H1 (cell line): Measurements from ENCODE around the gene AGBL4. TPM values are rescaled to one million over a fixed set of nuclear protein-coding genes. Genes with fewer than 3 reads are reported as not detected.

Source experiments
- CTCF ChIA-PET: fragments of 300-600 bp; sonication (Branson Sonifier 250); formaldehyde crosslinking; loops from one replicate; lab custom pipeline; 2021; ENCODE audit not compliant: partially characterized antibody; lab: Charles Lee
- POLR2A ChIA-PET: fragments of 300-600 bp; sonication (Branson Sonifier 250); formaldehyde crosslinking; loops from one replicate; lab custom pipeline; 2021; ENCODE audit warnings: inconsistent platforms; ENCODE audit not compliant: partially characterized antibody; lab: Charles Lee
- DNase-seq, 2 experiments: peaks; one replicate each; pipeline versions ENCODE4 v3.0.0 to v3.0.0-alpha.2; 2010 to 2022; ENCODE audit warnings: low spot score in 2 of 2, low read depth in 1 of 2, mixed read lengths in 1 of 2
- FAIRE-seq: peaks from 2 replicates; lab custom pipeline; 2011; peaks lifted over from hg19 to GRCh38; lab: Jason Lieb, UNC
- H2AFZ ChIP-seq: 2 replicates; pipeline ENCODE4 v1.8.1; 2012; ENCODE audit warnings: low read length, inconsistent platforms
- H2AK5ac ChIP-seq: 2 replicates; pipeline ENCODE4 v1.6.1; 2013; ENCODE audit warnings: low read depth, low read length
- H2BK120ac ChIP-seq: replicated peaks from 2 replicates; pipeline ENCODE3; 2013; ENCODE audit warnings: low read depth, low read length, inconsistent platforms
- H2BK12ac ChIP-seq: 2 replicates; pipeline ENCODE4 v1.6.1; 2013; ENCODE audit warnings: low read depth, low read length
- H2BK15ac ChIP-seq: 2 replicates; pipeline ENCODE4 v1.6.1; 2013; ENCODE audit warnings: low read length
- H2BK20ac ChIP-seq: 2 replicates; pipeline ENCODE4 v1.6.1; 2013; ENCODE audit warnings: low read length
- H2BK5ac ChIP-seq: 2 replicates; pipeline ENCODE4 v1.6.1; 2013; ENCODE audit warnings: low read depth, low read length
- H3K14ac ChIP-seq: 2 replicates; pipeline ENCODE4 v1.6.1; 2013; ENCODE audit warnings: inconsistent platforms; ENCODE audit not compliant: insufficient read length
- H3K18ac ChIP-seq: 2 replicates; pipeline ENCODE4 v1.6.1; 2013; ENCODE audit warnings: low read length; ENCODE audit errors: extremely low read depth
- H3K23ac ChIP-seq: 2 replicates; pipeline ENCODE4 v1.6.1; 2013; ENCODE audit warnings: inconsistent platforms; ENCODE audit not compliant: insufficient read length
- H3K23me2 ChIP-seq: 2 replicates; pipeline ENCODE4 v1.6.1; 2013; ENCODE audit warnings: low read depth, low read length
- H3K27ac ChIP-seq: 2 replicates; pipeline ENCODE4 v1.6.1; 2011; ENCODE audit warnings: low read depth, low read length, inconsistent platforms
- H3K27me3 ChIP-seq, 4 experiments: replicated peaks in 1 of 4; 1 replicate in 1 of 4; 2 replicates in 3 of 4; pipeline versions ENCODE4 v1.6.1 to v1.8.1; 2011 to 2013; ENCODE audit warnings: low read length in 3 of 4, mild to moderate bottlenecking in 3 of 4, inconsistent platforms in 2 of 4, mixed read lengths in 2 of 4, moderate library complexity in 1 of 4; ENCODE audit not compliant: control insufficient read depth in 3 of 4, insufficient read depth in 3 of 4; ENCODE audit errors: extremely low read depth in 1 of 4
- H3K36me3 ChIP-seq, 4 experiments: 2 replicates each; pipeline versions ENCODE4 v1.6.1 to v1.8.1; 2011 to 2013; ENCODE audit warnings: mild to moderate bottlenecking in 4 of 4, low read length in 3 of 4, moderate library complexity in 2 of 4, control low read depth in 1 of 4, inconsistent platforms in 1 of 4; ENCODE audit not compliant: insufficient read depth in 4 of 4, control insufficient read depth in 2 of 4
- H3K4ac ChIP-seq: replicated peaks from 2 replicates; pipeline ENCODE3; 2013; ENCODE audit warnings: low read length, low read depth, mixed read lengths, inconsistent platforms; ENCODE audit not compliant: insufficient read length
- H3K4me1 ChIP-seq, 4 experiments: replicated peaks in 1 of 4; 1 replicate in 1 of 4; 2 replicates in 3 of 4; pipeline versions ENCODE4 v1.6.1 to v1.8.1; 2011 to 2013; ENCODE audit warnings: low read length in 3 of 4, inconsistent platforms in 2 of 4, mixed read lengths in 1 of 4; ENCODE audit not compliant: insufficient read depth in 4 of 4, control insufficient read depth in 3 of 4
- H3K4me2 ChIP-seq, 2 experiments: 2 replicates each; pipeline versions ENCODE4 v1.6.1 to v1.8.1; 2011 to 2013; ENCODE audit warnings: low read depth in 2 of 2, low read length in 2 of 2, control low read depth in 1 of 2, inconsistent platforms in 1 of 2, mild to moderate bottlenecking in 1 of 2; ENCODE audit not compliant: insufficient read depth in 1 of 2
- H3K4me3 ChIP-seq, 4 experiments: fragments of 200-600, 300-600 bp in 1 of 4; sonication (generic), shearing (Covaris generic), sonication (Bioruptor Twin) in 1 of 4; 2 replicates each; pipeline versions ENCODE4 v1.5.1 to v1.8.1; 2011 to 2016; ENCODE audit warnings: low read length in 4 of 4, low read depth in 3 of 4, control low read depth in 2 of 4, inconsistent platforms in 2 of 4, mild to moderate bottlenecking in 2 of 4, mixed read lengths in 1 of 4, moderate library complexity in 1 of 4; ENCODE audit not compliant: insufficient read depth in 2 of 4; ENCODE audit errors: extremely low read depth in 1 of 4
- H3K56ac ChIP-seq: replicated peaks from 2 replicates; pipeline ENCODE3; 2013; ENCODE audit warnings: low read depth, mild to moderate bottlenecking, mixed read lengths, low read length, inconsistent platforms; ENCODE audit not compliant: insufficient read length
- H3K79me1 ChIP-seq: 2 replicates; pipeline ENCODE4 v1.6.1; 2013; ENCODE audit warnings: low read depth, low read length, control low read depth
- H3K79me2 ChIP-seq, 2 experiments: 2 replicates each; pipeline versions ENCODE4 v1.6.1 to v1.8.1; 2012 to 2013; ENCODE audit warnings: low read length in 2 of 2, mild to moderate bottlenecking in 2 of 2, inconsistent platforms in 1 of 2; ENCODE audit not compliant: insufficient read depth in 2 of 2, control insufficient read depth in 1 of 2
- H3K9ac ChIP-seq, 4 experiments: replicated peaks in 1 of 4; 1 replicate in 1 of 4; 2 replicates in 3 of 4; pipeline versions ENCODE4 v1.6.1 to v1.8.1; 2011 to 2013; ENCODE audit warnings: low read depth in 3 of 4, low read length in 3 of 4, control low read depth in 2 of 4, mild to moderate bottlenecking in 2 of 4, moderate library complexity in 2 of 4, inconsistent platforms in 1 of 4; ENCODE audit errors: extremely low read depth in 1 of 4
- H3K9me3 ChIP-seq, 2 experiments: 2 replicates each; pipeline versions ENCODE4 v1.6.1 to v1.8.1; 2012 to 2013; ENCODE audit warnings: mild to moderate bottlenecking in 2 of 2, moderate library complexity in 2 of 2, control low read depth in 1 of 2, inconsistent platforms in 1 of 2, low read depth in 1 of 2, low read length in 1 of 2, mixed read lengths in 1 of 2; ENCODE audit not compliant: insufficient read depth in 2 of 2
- H4K20me1 ChIP-seq, 2 experiments: replicated peaks in 1 of 2; 2 replicates each; pipeline versions ENCODE3 to v1.8.1; 2011 to 2013; ENCODE audit warnings: inconsistent platforms in 2 of 2, low read length in 2 of 2, mild to moderate bottlenecking in 1 of 2; ENCODE audit not compliant: insufficient read depth in 2 of 2, control insufficient read depth in 1 of 2
- H4K5ac ChIP-seq: 2 replicates; pipeline ENCODE4 v1.6.1; 2013; ENCODE audit warnings: low read length, low read depth, mixed read lengths, inconsistent platforms; ENCODE audit not compliant: insufficient read length
- H4K8ac ChIP-seq: 2 replicates; pipeline ENCODE4 v1.8.0; 2013; ENCODE audit warnings: mild to moderate bottlenecking, moderate library complexity, low read length, inconsistent platforms; ENCODE audit not compliant: insufficient read depth; ENCODE audit errors: extremely low read depth
- H4K91ac ChIP-seq: replicated peaks from 2 replicates; pipeline ENCODE3; 2013; ENCODE audit warnings: low read length, mixed read lengths, inconsistent platforms; ENCODE audit not compliant: insufficient read length
- ATF2 ChIP-seq: IDR thresholded peaks from 2 replicates; pipeline ENCODE4 v1.6.1; 2012; ENCODE audit warnings: low read length, inconsistent platforms
- EGR1 ChIP-seq: IDR thresholded peaks from 2 replicates; pipeline ENCODE4 v1.6.1; 2011; ENCODE audit warnings: low read depth, low read length, borderline replicate concordance
- NRF1 ChIP-seq: IDR thresholded peaks from 2 replicates; pipeline ENCODE4 v1.6.1; 2011; ENCODE audit warnings: mild to moderate bottlenecking, low read depth, low read length, improper control_type of control experiment
- POU5F1 ChIP-seq: IDR thresholded peaks from 2 replicates; pipeline ENCODE4 v1.6.1; 2011; ENCODE audit warnings: low read depth, mild to moderate bottlenecking, low read length, moderate library complexity
- RNF2 ChIP-seq: fragments of 200-900, 300-1000 bp; sonication (generic); IDR thresholded peaks from 2 replicates; pipeline ENCODE4 v1.7.1; 2016; ENCODE audit warnings: borderline replicate concordance, low read depth, mild to moderate bottlenecking, antibody characterized with exemption, low read length; ENCODE audit not compliant: poor library complexity, severe bottlenecking; ENCODE audit errors: missing control alignments
- SIX5 ChIP-seq: IDR thresholded peaks from 2 replicates; pipeline ENCODE4 v1.6.1; 2011; ENCODE audit warnings: mild to moderate bottlenecking, low read depth, low read length
- SP4 ChIP-seq: IDR thresholded peaks from 2 replicates; pipeline ENCODE4 v1.6.1; 2012; ENCODE audit warnings: low read length, inconsistent platforms
- TAF1 ChIP-seq: IDR thresholded peaks from 2 replicates; pipeline ENCODE4 v1.6.1; 2011; ENCODE audit warnings: mild to moderate bottlenecking, low read depth, low read length
- TEAD4 ChIP-seq: IDR thresholded peaks from 2 replicates; pipeline ENCODE4 v1.6.1; 2012; ENCODE audit warnings: low read depth, low read length, inconsistent platforms, mixed read lengths
- WGBS, 2 experiments: shearing (Covaris generic) in 1 of 2; methylation state at CpG; one replicate each; pipeline versions ENCODE4 v1.1.6 to v1.1.7; 2013 to 2015; ENCODE audit warnings: low lambda C conversion rate in 2 of 2, mixed read lengths in 2 of 2, inconsistent platforms in 1 of 2, low coverage in 1 of 2, missing lambda C conversion rate in 1 of 2; ENCODE audit not compliant: insufficient replicate concordance in 2 of 2, insufficient coverage in 1 of 2, insufficient read length in 1 of 2; ENCODE audit errors: extremely low coverage in 1 of 2, missing lambda C conversion rate in 1 of 2; 5-methylcytosine and 5-hydroxymethylcytosine counted together
- polyA plus RNA-seq, 7 experiments: library from polyadenylated mRNA; depleted of rRNA in 3 of 7; stranded (reverse) in 5 of 7; unstranded in 2 of 7; fragments of >200 nt in 5 of 7; fragments of 200-250 nt in 2 of 7; gene quantifications; 1 replicate in 5 of 7; 2 replicates in 1 of 7; 4 replicates in 1 of 7; pipeline versions ENCODE4 v1.2.1 to v1.2.3, GENCODE V29; 2011 to 2013; ENCODE audit warnings: missing spikeins in 2 of 7, mixed read lengths in 2 of 7
- total RNA-seq: library from RNA; stranded (reverse); fragmentation: NEBNext Ultra II Directional; extraction: Animal tissue kit (Norgen Biotek cat#: 25700); gene quantifications from 2 replicates; pipeline ENCODE4 v1.2.1, GENCODE V29; 2021
- TF ChIP-seq, protein P1 (sequence below): IDR thresholded peaks from 2 replicates; pipeline ENCODE4 v1.6.1; 2011; ENCODE audit warnings: low read length, improper control_type of control experiment

Gene AGBL4
- total and polyA plus RNA-seq, 2 of the 8 experiments (the other 6 are each of a cell fraction or from before 2014, with no cell fraction given), result 0.41 to 0.45 TPM

GRCh38 chr1:49576327-49576901 lies 447.3 kb downstream of the AGBL4 start:
- Histone ChIP-seq H3K9ac (no peak overlapping the region), H3K79me1 (no peaks in the 10 kb centered on the region), H3K14ac (no peak overlapping the region), H3K4me1 (no peaks in the 10 kb centered on the region), H2AFZ (no peak overlapping the region), H3K4me3 (no peak overlapping the region), H3K23me2 (no peaks in the 10 kb centered on the region), H2BK120ac (no peak overlapping the region), H2BK15ac (no peak overlapping the region), H3K27me3 (peaks cover 0 to under 1% (median 0%) of the 10 kb centered on the region in 4 experiments; a peak in 1 of 7 replicates), H2BK20ac (no peak overlapping the region), H4K20me1 (no peaks in the 10 kb centered on the region), H3K56ac (no peak overlapping the region), H3K36me3 (no peaks in the 10 kb centered on the region), H4K8ac (no peak overlapping the region), H4K91ac (no peak overlapping the region), H3K18ac (no peak overlapping the region), H2BK12ac (no peak overlapping the region), H2BK5ac (no peak overlapping the region), H3K4me2 (no peak overlapping the region), H2AK5ac (no peak overlapping the region), H3K27ac (no peak overlapping the region), H4K5ac (no peak overlapping the region), H3K79me2 (no peaks in the 10 kb centered on the region), H3K9me3 (peaks cover 65 to 66% of the 10 kb centered on the region in 2 experiments), H3K4ac (no peak overlapping the region), H3K23ac (no peak overlapping the region)
- POLR2A ChIA-PET, result no interaction called here
- DNase-seq (no peak), FAIRE-seq (no peak)
- 59% methylated on average over 3 of the region's 3 CpGs; no CpG with 5 or more reads in 1 of the 2 experiments for WGBS, 2 experiments
- CTCF ChIA-PET, result no interaction called here
- TF ChIP-seq, protein P1, sequence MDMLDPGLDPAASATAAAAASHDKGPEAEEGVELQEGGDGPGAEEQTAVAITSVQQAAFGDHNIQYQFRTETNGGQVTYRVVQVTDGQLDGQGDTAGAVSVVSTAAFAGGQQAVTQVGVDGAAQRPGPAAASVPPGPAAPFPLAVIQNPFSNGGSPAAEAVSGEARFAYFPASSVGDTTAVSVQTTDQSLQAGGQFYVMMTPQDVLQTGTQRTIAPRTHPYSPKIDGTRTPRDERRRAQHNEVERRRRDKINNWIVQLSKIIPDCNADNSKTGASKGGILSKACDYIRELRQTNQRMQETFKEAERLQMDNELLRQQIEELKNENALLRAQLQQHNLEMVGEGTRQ, result no peak
- TF ChIP-seq POU5F1 (no peak), SP4 (no peak), NRF1 (no peak), SIX5 (no peak), TAF1 (no peak), ATF2 (no peak), TEAD4 (no peak), RNF2 (no peak), EGR1 (no peak)
